GM18508 (cell line): ENCODE measurements around the gene RNLS.

Source experiments
- ATAC-seq: cut with Tn5 transposase; IDR thresholded peaks from one replicate; pipeline ENCODE4 v1.9.1; 2021; ENCODE audit warnings: moderate number of reproducible peaks; ENCODE audit not compliant: insufficient read depth, unreplicated experiment

The RNLS gene

GRCh38 chr10:88526501-88527105 lies 56.5 kb downstream of the RNLS start:
- ATAC-seq, result no peak

- no peak for ATAC-seq
Measured at GRCh38 chr10:88525371-88526069, 57.6 kb downstream of the RNLS start.

GRCh38 chr10:88523739-88524400 lies 59.2 kb downstream of the RNLS start:
- no peak for ATAC-seq

GRCh38 chr10:88522715-88523114 lies 60.4 kb downstream of the RNLS start:
- ATAC-seq, result no peak

GRCh38 chr10:88521791-88522190 lies 61.3 kb downstream of the RNLS start:
- no peak for ATAC-seq

- ATAC-seq, result no peak
Measured at GRCh38 chr10:88515235-88515634, 67.9 kb downstream of the RNLS start.

GRCh38 chr10:88512599-88512998 lies 70.5 kb downstream of the RNLS start:
- ATAC-seq, result no peak

GRCh38 chr10:88508796-88509195 lies 74.3 kb downstream of the RNLS start:
- ATAC-seq, result no peak

GRCh38 chr10:88507826-88508453 lies 75.2 kb downstream of the RNLS start:
- ATAC-seq, result no peak

- ATAC-seq, result no peak
Measured at GRCh38 chr10:88507404-88507803, 75.7 kb downstream of the RNLS start.

- ATAC-seq, result no peak
Measured at GRCh38 chr10:88505680-88506215, 77.4 kb downstream of the RNLS start.

GRCh38 chr10:88505265-88505664 lies 77.9 kb downstream of the RNLS start:
- ATAC-seq, result no peak

- no peak for ATAC-seq
Measured at GRCh38 chr10:88500656-88501055, 82.5 kb downstream of the RNLS start.

GRCh38 chr10:88499569-88500470 lies 83.3 kb downstream of the RNLS start:
- no peak for ATAC-seq

- ATAC-seq, result no peak
Measured at GRCh38 chr10:88497913-88498312, 85.2 kb downstream of the RNLS start.

- no peak for ATAC-seq
Measured at GRCh38 chr10:88494537-88494936, 88.6 kb downstream of the RNLS start.

GRCh38 chr10:88493691-88494483 lies 89.2 kb downstream of the RNLS start:
- ATAC-seq, result no peak

GRCh38 chr10:88491314-88491713 lies 91.8 kb downstream of the RNLS start:
- ATAC-seq, result no peak
